Mammary microvascular endothelial cell (primary cell): ENCODE results near the gene ZCCHC2. TPM values are rescaled to one million over a fixed set of nuclear protein-coding genes. Genes with fewer than 3 reads are reported as not detected.

Experiments used
- total RNA-seq: library from RNA; depleted of rRNA; stranded (reverse); fragments of >200 nt; gene quantifications from 2 replicates; pipeline ENCODE4 v1.2.3, GENCODE V29; 2015

ZCCHC2 gene
- total RNA-seq: 19.3 and 22.7 TPM in 2 replicates

DNA sequence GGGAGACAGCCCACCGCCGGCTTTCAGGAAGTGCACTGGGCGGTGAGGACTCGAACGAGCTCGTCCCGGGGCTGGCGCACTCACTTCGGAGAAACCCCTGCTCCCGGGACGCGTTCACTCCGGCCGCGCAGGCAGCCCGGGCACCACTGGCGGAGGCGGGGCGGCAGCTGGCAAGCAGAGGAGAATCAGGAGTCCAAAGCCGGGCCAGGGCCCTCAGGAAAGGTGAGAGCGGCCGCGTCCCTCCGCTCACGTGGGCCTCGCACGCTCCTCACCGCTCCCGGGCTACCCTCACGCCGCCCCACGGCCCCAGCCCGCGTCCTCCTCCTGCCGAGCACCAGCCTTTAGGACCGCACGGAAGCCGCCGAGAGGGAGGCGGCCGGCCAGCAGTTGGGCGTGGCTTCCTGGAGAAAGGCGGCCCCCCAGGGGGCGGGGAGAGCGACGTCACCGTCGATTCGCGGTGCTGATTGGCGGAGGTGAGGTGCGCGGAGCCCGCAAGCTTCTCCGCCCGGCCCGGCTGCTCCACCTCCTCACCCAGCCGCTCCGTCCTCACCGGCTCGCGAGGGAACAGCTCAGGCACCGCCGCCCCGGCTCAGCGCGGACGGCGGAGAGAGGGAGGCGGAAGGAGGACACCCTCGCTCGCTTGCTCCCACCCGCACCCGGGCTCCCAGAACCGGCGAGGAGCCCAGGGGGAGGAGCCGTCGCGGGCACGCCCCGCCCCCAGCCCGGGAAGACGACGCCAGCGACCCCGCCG lies at the start of gene ZCCHC2:
Gene ZCCHC2 (plus strand): TSS at position 522 of the 751 bp plus-strand sequence. CDS start 400 bp downstream, outside the sequence.

Other genes with a start within 250 kb of the ZCCHC2 start
- gene TNFRSF11A, start 197.7 kb upstream of the ZCCHC2 start, total RNA-seq: 3.6 and 6.2 TPM in 2 replicates
- 10.2 and 11.5 TPM in 2 replicates for gene PHLPP1, start 192.5 kb downstream of the ZCCHC2 start, total RNA-seq